ENCODE data around the gene KHDC4.

KHDC4 gene

GRCh38 chr1:155918660-155919059, 15.6 kb downstream of the KHDC4 start:
- DNase-seq (ENCODE audit: low read depth), result no peak
- H3K4me3 ChIP-seq (ENCODE audit: low read depth, low read length), result no peak overlapping the region
- no peak for TF ChIP-seq CTCF (IDR thresholded peaks at IDR 0.05; ENCODE audit: low read depth, low read length, missing control alignments)

GRCh38 chr1:155913969-155914757, 20.1 kb downstream of the KHDC4 start:
- DNase-seq (ENCODE audit: low read depth), result no peak
- H3K4me3 ChIP-seq (ENCODE audit: low read depth, low read length), result no peak overlapping the region
- TF ChIP-seq CTCF (IDR thresholded peaks at IDR 0.05; ENCODE audit: low read depth, low read length, missing control alignments), result no peak

GRCh38 chr1:155912056-155912536, 22.1 kb downstream of the KHDC4 start:
- no peak for DNase-seq (ENCODE audit: low read depth)
- H3K4me3 ChIP-seq (ENCODE audit: low read depth, low read length), result no peak overlapping the region
- TF ChIP-seq CTCF (IDR thresholded peaks at IDR 0.05; ENCODE audit: low read depth, low read length, missing control alignments), result no peak

GRCh38 chr1:155911156-155912055, 22.8 kb downstream of the KHDC4 start, which contains the start of gene RIT1:
TSS of gene RIT1 (minus strand) at chr1:155911349. CDS start at chr1:155910761, 588 bp downstream.
- H3K4me3 ChIP-seq (ENCODE audit: low read depth, low read length), result peak within 1 kb of the TSS; percentile 74
- peak; percentile 43 for DNase-seq (ENCODE audit: low read depth)
- no peak for TF ChIP-seq CTCF (IDR thresholded peaks at IDR 0.05; ENCODE audit: low read depth, low read length, missing control alignments)

GRCh38 chr1:155910621-155911121, 23.5 kb downstream of the KHDC4 start:
- no peak for DNase-seq (ENCODE audit: low read depth)
- H3K4me3 ChIP-seq (ENCODE audit: low read depth, low read length), result peak overlapping the region; percentile 74
- TF ChIP-seq CTCF (IDR thresholded peaks at IDR 0.05; ENCODE audit: low read depth, low read length, missing control alignments), result peak; percentile 17

GRCh38 chr1:155909894-155910293, 24.3 kb downstream of the KHDC4 start:
- no peak for DNase-seq (ENCODE audit: low read depth)
- H3K4me3 ChIP-seq (ENCODE audit: low read depth, low read length), result no peak overlapping the region
- no peak for TF ChIP-seq CTCF (IDR thresholded peaks at IDR 0.05; ENCODE audit: low read depth, low read length, missing control alignments)

All from GM12864 (cell line).